GM10266 (cell line): ENCODE measurements around the gene LIPI.
A peak's percentile ranks its signal among the peaks of the same experiment; 100 is the strongest.

Source experiments
- DNase-seq: peaks from one replicate; pipeline ENCODE4 v3.0.0; 2012; ENCODE audit errors: extremely low spot score
- TF ChIP-seq, protein P1 (sequence below): IDR thresholded peaks from 2 replicates; pipeline ENCODE4 v1.5.1; 2012; ENCODE audit warnings: mild to moderate bottlenecking, low read depth; ENCODE audit not compliant: control insufficient read depth, insufficient read depth; ENCODE audit errors: missing control alignments

Gene LIPI

DNA sequence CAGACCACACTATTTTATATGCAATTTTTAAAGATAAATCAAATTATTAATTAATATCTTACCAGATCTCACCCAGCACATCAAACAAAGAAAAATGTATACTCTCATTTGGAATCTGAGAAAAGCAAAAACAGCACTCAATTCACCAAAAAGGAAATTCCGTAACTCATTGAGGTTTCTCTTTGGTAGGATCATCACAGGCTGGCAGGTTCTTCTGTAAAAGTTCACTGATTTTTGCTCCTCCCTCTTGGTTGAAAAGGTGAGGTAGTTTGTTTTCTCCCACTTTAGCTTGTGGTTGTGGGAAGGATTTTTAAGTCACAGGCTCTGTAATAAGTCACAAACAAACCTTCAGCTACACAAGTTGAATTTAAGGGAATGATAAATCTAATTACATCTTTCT lies at the start of gene LIPI:
TSS of gene LIPI (minus strand) at position 218 of the 400 bp plus-strand sequence. CDS start at position 108, 110 bp downstream.
- DNase-seq: no peak
- TF ChIP-seq, protein P1, sequence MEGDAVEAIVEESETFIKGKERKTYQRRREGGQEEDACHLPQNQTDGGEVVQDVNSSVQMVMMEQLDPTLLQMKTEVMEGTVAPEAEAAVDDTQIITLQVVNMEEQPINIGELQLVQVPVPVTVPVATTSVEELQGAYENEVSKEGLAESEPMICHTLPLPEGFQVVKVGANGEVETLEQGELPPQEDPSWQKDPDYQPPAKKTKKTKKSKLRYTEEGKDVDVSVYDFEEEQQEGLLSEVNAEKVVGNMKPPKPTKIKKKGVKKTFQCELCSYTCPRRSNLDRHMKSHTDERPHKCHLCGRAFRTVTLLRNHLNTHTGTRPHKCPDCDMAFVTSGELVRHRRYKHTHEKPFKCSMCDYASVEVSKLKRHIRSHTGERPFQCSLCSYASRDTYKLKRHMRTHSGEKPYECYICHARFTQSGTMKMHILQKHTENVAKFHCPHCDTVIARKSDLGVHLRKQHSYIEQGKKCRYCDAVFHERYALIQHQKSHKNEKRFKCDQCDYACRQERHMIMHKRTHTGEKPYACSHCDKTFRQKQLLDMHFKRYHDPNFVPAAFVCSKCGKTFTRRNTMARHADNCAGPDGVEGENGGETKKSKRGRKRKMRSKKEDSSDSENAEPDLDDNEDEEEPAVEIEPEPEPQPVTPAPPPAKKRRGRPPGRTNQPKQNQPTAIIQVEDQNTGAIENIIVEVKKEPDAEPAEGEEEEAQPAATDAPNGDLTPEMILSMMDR: no peak

DNA sequence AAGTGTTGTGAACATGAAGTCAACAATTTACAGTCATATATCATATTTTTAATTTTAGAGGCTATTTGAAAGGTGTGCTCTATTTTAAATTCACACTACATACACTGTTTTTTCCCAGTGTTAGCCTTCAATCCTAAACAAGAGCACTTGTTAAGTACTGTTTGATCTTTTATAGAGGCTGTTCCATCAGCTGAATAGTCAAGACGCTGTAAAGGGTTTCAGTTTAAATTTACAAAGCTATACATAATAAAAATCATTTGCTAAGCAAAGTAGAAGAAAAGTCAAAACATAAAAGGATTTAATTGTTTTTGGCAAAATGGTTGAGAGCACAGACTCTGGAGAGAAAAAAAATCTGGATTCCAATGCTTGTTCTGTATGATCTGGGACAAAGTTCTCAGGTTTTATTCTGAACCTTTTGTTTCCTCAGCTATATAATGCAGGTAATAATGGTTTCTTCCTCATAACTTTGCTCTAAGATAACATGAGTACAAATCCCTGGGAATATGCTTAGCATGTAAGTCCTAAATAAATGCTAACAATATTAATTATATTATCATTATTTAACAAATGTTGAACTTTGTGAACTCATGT lies 49.5 kb upstream of the LIPI start:
- TF ChIP-seq, protein P1: no peak
- no peak for DNase-seq

DNA sequence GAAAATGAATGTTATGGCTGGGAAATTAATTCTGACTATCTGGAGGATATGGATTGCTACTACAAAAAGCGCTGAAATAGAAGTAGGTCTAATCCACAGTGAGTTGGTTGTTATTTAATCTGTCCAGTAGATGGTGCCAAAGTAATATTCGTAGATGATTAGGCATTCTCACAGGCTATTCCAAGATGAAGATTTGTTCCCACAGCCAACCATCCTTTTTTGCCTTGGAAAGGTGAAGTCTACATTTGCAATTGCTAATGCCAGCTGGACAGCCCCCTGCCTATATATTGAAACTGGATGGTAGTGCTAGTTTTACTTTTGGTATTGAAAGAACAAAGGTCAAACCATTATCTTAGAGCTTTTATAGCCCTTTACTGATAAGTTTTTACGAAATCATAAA lies 49.0 kb upstream of the LIPI start:
- peak; percentile 38 for DNase-seq
- TF ChIP-seq, protein P1: peak; percentile 59

DNA sequence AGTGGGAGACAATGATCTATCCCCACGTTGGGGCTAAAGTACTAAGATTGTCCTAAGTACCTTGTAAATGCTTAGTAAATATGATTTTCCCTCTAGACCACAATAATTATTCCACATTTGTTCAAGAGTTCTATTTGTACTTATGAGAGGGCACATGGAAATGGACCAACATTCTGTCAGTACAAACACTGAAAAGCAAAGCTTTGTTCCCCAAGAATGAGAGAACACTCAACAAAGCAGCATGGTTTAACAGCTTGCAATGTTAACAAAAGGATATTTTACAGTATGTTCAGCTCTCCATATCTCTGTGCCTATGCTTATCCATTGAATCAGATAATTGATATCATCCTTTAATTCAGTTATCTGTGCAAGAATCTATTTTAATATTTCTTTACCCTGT lies 40.6 kb upstream of the LIPI start:
- TF ChIP-seq, protein P1: no peak
- DNase-seq: no peak

DNA sequence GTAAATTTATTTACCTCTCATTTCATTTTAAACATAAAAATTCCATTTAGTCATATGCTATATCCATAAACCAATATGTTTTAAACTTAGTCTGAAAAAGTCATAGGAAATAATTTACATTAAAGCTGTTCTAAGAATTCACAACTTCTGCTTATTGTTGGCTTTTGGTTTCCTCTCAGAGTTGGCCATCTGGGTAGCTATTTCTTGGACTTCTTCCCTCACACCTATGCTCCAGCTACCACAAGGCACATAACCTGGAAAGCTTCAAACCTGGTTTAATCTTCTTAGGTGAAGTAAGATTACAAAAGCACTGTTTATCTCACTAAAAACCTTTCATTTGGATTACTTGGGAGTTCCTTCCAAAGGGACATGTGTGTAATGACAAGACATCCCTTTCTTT lies 35.0 kb upstream of the LIPI start:
- TF ChIP-seq, protein P1: no peak
- no peak for DNase-seq

DNA sequence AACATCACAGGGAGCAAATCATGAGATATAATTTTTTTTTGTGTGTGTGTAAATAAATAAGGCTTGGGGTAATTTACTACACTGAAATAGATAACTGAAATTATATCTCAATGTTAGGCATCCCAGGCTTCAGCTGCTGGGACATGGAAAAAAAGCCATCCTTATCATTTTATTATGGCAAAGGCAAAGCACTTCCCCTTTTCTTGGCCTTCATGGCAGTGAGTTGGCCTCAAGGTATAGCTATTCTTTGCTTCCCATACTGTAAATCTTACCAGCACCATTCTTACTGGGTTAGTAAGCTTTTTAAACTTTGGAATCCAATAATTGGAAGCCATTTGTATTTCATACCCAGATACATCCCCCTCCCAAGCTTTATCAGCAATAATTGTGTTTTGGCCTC lies 34.2 kb upstream of the LIPI start:
- TF ChIP-seq, protein P1: no peak
- DNase-seq: no peak

DNA sequence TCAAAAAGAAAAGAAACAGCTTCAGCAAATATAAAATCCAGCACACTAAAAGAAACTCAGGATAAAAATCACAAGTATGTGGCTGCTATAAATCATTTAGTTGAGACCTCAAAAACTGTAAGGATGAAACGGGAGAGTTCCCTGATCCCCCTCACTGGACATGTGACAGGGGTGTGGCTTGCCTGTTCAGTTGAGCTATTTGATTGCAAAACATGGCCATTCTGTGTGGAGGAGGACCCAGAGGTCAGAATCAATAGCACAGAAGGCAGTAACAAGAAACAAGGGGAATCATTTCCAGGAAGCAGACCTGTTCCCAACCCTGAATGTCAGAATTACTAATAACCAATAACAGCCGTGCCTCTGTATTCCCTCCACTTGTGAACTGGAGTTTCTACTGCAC lies 33.1 kb upstream of the LIPI start:
- DNase-seq: no peak
- TF ChIP-seq, protein P1: no peak
